ENCODE results near the gene BEND6. TPM values are rescaled to one million over a fixed set of nuclear protein-coding genes. Genes with fewer than 3 reads are reported as not detected.

Gene BEND6
- total and polyA plus RNA-seq, 2 of the 4 experiments (the other 2 are of a cell fraction): 4.1 to 9.7 TPM

- TF ChIP-seq RAD21 (IDR thresholded peaks at IDR 0.05; ENCODE audit: low read length) (no peak), FOS (IDR thresholded peaks at IDR 0.05; ENCODE audit: low read depth, low read length) (no peak), CEBPB (IDR thresholded peaks at IDR 0.05; ENCODE audit: low read depth, low read length) (no peak)
These were observed 20.0 kb upstream of the BEND6 start (continued) for GRCh38 chr6:56934876-56935275.

- no peak overlapping the region for H3K4ac ChIP-seq (ENCODE audit: low read depth, low read length)
- no peak overlapping the region for H4K8ac ChIP-seq (ENCODE audit: low read depth in 2 of 2, low read length in 2 of 2)
- H3K9me3 ChIP-seq (ENCODE audit: control insufficient read depth, insufficient read depth, low read length): peaks cover 4% of the 10 kb centered on the region
- no peak overlapping the region for H2BK120ac ChIP-seq (ENCODE audit: low read depth, low read length)
- dilution Hi-C loops (cut with HindIII; ENCODE audit: low sequenced_read_pairs, unreplicated experiment): no loop called here
- no peak overlapping the region for H2BK20ac ChIP-seq (ENCODE audit: low read depth, low read length)
- intact Hi-C loops (cut with micrococcal nuclease): no loop called here
- no peak for ATAC-seq (ENCODE audit: low read depth)
- no peaks in the 10 kb centered on the region for H3K9me1 ChIP-seq (ENCODE audit: insufficient read depth, low read length)
- H3K9ac ChIP-seq (ENCODE audit: low read depth, low read length): no peak overlapping the region
- no peak for DNase-seq
- no peak overlapping the region for H3K18ac ChIP-seq (ENCODE audit: low read depth, low read length)
- H2AK9ac ChIP-seq (replicated peaks; ENCODE audit: low read depth, low read length, poor library complexity): no peak overlapping the region
- no peak overlapping the region for H2BK5ac ChIP-seq (ENCODE audit: low read depth, low read length, poor library complexity, severe bottlenecking)
- ChIA-PET CTCF (no interaction called here), POLR2A (ENCODE audit: unreplicated experiment) (no interaction called here)
- H3K79me1 ChIP-seq (ENCODE audit: low read depth in 1 of 2, low read length in 2 of 2): peaks cover 4 to 16% of the 10 kb centered on the region in 2 experiments; a peak in 3 of 4 replicates
- H3K4me1 ChIP-seq (ENCODE audit: control insufficient read depth, insufficient read depth, low read length): peaks cover 3% of the 10 kb centered on the region; the same call in 1 of the 2 replicates
- no peak overlapping the region for H4K5ac ChIP-seq (ENCODE audit: low read depth, low read length)
- WGBS, 2 experiments (ENCODE audit: extremely low coverage in 2 of 2, insufficient read length in 1 of 2): 80% methylated on average over 1 of the region's 4 CpGs; no CpG with 5 or more reads in 1 of the 2 experiments
- in situ Hi-C loops (cut with MboI; ENCODE audit: low sequenced_read_pairs): no loop called here
- no peak overlapping the region for H3K4me3 ChIP-seq (ENCODE audit: insufficient read depth, low read depth, low read length)
- no peak overlapping the region for H2AFZ ChIP-seq (replicated peaks; ENCODE audit: low read length, poor library complexity)
- H2AK5ac ChIP-seq (ENCODE audit: low read depth, low read length): no peak overlapping the region
- no peak overlapping the region for H4K91ac ChIP-seq (ENCODE audit: insufficient read depth, low read depth, low read length)
- no peaks in the 10 kb centered on the region for H3K27me3 ChIP-seq (ENCODE audit: control insufficient read depth, insufficient read depth, low read length)
- H4K20me1 ChIP-seq (ENCODE audit: insufficient read depth, low read length): peaks cover 6% of the 10 kb centered on the region; the same call in 1 of the 2 replicates
- no peak overlapping the region for H3K27ac ChIP-seq (ENCODE audit: insufficient read depth, low read length)
- no TSS peak for BruUV-seq (replicated peaks)
- no peak overlapping the region for H3K23ac ChIP-seq (ENCODE audit: low read depth, low read length)
- no peak overlapping the region for H3K4me2 ChIP-seq (ENCODE audit: low read depth, low read length)
- no peak overlapping the region for H2BK15ac ChIP-seq (ENCODE audit: low read depth, low read length)
- H3K14ac ChIP-seq (replicated peaks; ENCODE audit: low read depth, low read length): no peak overlapping the region
- peaks cover 1% of the 10 kb centered on the region; the same call in 1 of the 2 replicates for H3K36me3 ChIP-seq (ENCODE audit: control insufficient read depth, insufficient read depth, low read length)
- TF ChIP-seq ELK1 (IDR thresholded peaks at IDR 0.05; ENCODE audit: borderline replicate concordance, low read depth, low read length): no peak
- TF ChIP-seq RFX5 (IDR thresholded peaks at IDR 0.05; ENCODE audit: low read depth, low read length): no peak
- TF ChIP-seq POLR2A (IDR thresholded peaks at IDR 0.05; ENCODE audit: low read depth, low read length): no peak
- no peak for TF ChIP-seq RAD21 (IDR thresholded peaks at IDR 0.05; ENCODE audit: low read length)
- TF ChIP-seq MXI1 (IDR thresholded peaks at IDR 0.05; ENCODE audit: borderline replicate concordance, low read depth, low read length): no peak
- no peak for TF ChIP-seq MAZ (IDR thresholded peaks at IDR 0.05; ENCODE audit: borderline replicate concordance, low read depth, low read length)
- no peak for TF ChIP-seq RCOR1 (IDR thresholded peaks at IDR 0.05; ENCODE audit: insufficient replicate concordance, low read length)
- H3K56ac ChIP-seq (ENCODE audit: extremely low read depth, insufficient read depth, low read length): no peak overlapping the region
These were observed 18.4 kb upstream of the BEND6 start for GRCh38 chr6:56936466-56936865.

Measured in IMR-90 (cell line).